Muscle of leg (tissue), 11 donors: ENCODE data around the gene LYPLAL1. TPM values are rescaled to one million over a fixed set of nuclear protein-coding genes. Genes with fewer than 3 reads are reported as not detected.

ENCODE experiments used
- DNase-seq: peaks from one replicate; pipeline ENCODE4 v3.0.0; 2013
- H3K27ac ChIP-seq: one replicate; pipeline ENCODE4 v1.5.1; 2013; ENCODE audit warnings: mild to moderate bottlenecking, low read length, control low read depth
- H3K27me3 ChIP-seq: one replicate; pipeline ENCODE4 v1.6.1; 2013; ENCODE audit warnings: low read length; ENCODE audit not compliant: control insufficient read depth, insufficient read depth
- H3K36me3 ChIP-seq: one replicate; pipeline ENCODE4 v1.6.1; 2013; ENCODE audit warnings: low read length; ENCODE audit not compliant: control insufficient read depth, insufficient read depth
- H3K4me1 ChIP-seq: one replicate; pipeline ENCODE4 v1.6.1; 2013; ENCODE audit warnings: low read length; ENCODE audit not compliant: control insufficient read depth, insufficient read depth
- H3K4me3 ChIP-seq: one replicate; pipeline ENCODE4 v1.5.1; 2013; ENCODE audit warnings: low read length, control low read depth
- H3K9me3 ChIP-seq: replicated peaks from 2 replicates; pipeline ENCODE4 v1.6.1; 2013; ENCODE audit warnings: low read depth, low read length; ENCODE audit not compliant: control insufficient read depth
- WGBS: methylation state at CpG from one replicate; pipeline ENCODE4 v1.1.5; 2013; ENCODE audit warnings: missing lambda C conversion rate; ENCODE audit not compliant: insufficient coverage; 5-methylcytosine and 5-hydroxymethylcytosine counted together
- polyA plus RNA-seq, 8 donors: library from polyadenylated mRNA; unstranded; fragments of 120-200 nt; gene quantifications; one replicate each; pipeline versions ENCODE4 v1.2.1 to v1.2.3, GENCODE V29; 2013; ENCODE audit warnings: inconsistent platforms in 1 of 8, low replicate concordance in 1 of 8; ENCODE audit not compliant: insufficient read length in 8 of 8, insufficient read depth in 1 of 8
- total RNA-seq: library from RNA; stranded (reverse); fragments of 120-200 nt; gene quantifications from one replicate; pipeline ENCODE4 v1.2.4, GENCODE V29; 2013

LYPLAL1 gene
- total and polyA plus RNA-seq, 9 donors, result 25.3 to 53.9 (median 29.7) TPM

- DNase-seq, result peak; percentile 29
- no peaks in the 10 kb centered on the region for H3K36me3 ChIP-seq
- H3K27ac ChIP-seq, result no peak overlapping the region
- no peaks in the 10 kb centered on the region for H3K9me3 ChIP-seq
- H3K4me1 ChIP-seq, result peaks cover 2% of the 10 kb centered on the region
- H3K4me3 ChIP-seq, result no peak overlapping the region
- H3K27me3 ChIP-seq, result no peaks in the 10 kb centered on the region
- no CpG with 5 or more reads among the region's 4 CpGs for WGBS
Measured at GRCh38 chr1:219159946-219160645, 13.6 kb upstream of the LYPLAL1 start.

GRCh38 chr1:219160967-219161366, 12.7 kb upstream of the LYPLAL1 start:
- H3K36me3 ChIP-seq, result no peaks in the 10 kb centered on the region
- H3K9me3 ChIP-seq, result no peaks in the 10 kb centered on the region
- DNase-seq, result peak; percentile 78
- peak overlapping the region; percentile 4 for H3K27ac ChIP-seq
- H3K4me3 ChIP-seq, result no peak overlapping the region
- no CpG with 5 or more reads among the region's 2 CpGs for WGBS
- no peaks in the 10 kb centered on the region for H3K4me1 ChIP-seq
- H3K27me3 ChIP-seq, result no peaks in the 10 kb centered on the region

GRCh38 chr1:219161371-219161770, 12.3 kb upstream of the LYPLAL1 start:
- H3K36me3 ChIP-seq, result no peaks in the 10 kb centered on the region
- no peak overlapping the region for H3K4me3 ChIP-seq
- peak overlapping the region; percentile 4 for H3K27ac ChIP-seq
- DNase-seq, result peak; percentile 44
- no peaks in the 10 kb centered on the region for H3K27me3 ChIP-seq
- no CpG with 5 or more reads among the region's 1 CpG for WGBS
- H3K4me1 ChIP-seq, result no peaks in the 10 kb centered on the region
- no peaks in the 10 kb centered on the region for H3K9me3 ChIP-seq

- no peaks in the 10 kb centered on the region for H3K36me3 ChIP-seq
- no peaks in the 10 kb centered on the region for H3K9me3 ChIP-seq
- no peak overlapping the region for H3K4me3 ChIP-seq
- H3K27me3 ChIP-seq, result no peaks in the 10 kb centered on the region
- WGBS, result no CpG with 5 or more reads among the region's 4 CpGs
- DNase-seq, result no peak
- H3K4me1 ChIP-seq, result no peaks in the 10 kb centered on the region
- H3K27ac ChIP-seq, result no peak overlapping the region
Measured at GRCh38 chr1:219163401-219163954, 10.2 kb upstream of the LYPLAL1 start.

- H3K27ac ChIP-seq, result no peak overlapping the region
- H3K9me3 ChIP-seq, result no peaks in the 10 kb centered on the region
- H3K36me3 ChIP-seq, result peaks cover 2% of the 10 kb centered on the region
- peaks cover 8% of the 10 kb centered on the region for H3K4me1 ChIP-seq
- no peak overlapping the region for H3K4me3 ChIP-seq
- H3K27me3 ChIP-seq, result no peaks in the 10 kb centered on the region
- 100% methylated on average over 1 of the region's 1 CpG for WGBS
- no peak for DNase-seq
Measured at GRCh38 chr1:219171192-219171935, 2.3 kb upstream of the LYPLAL1 start.

GRCh38 chr1:219172821-219173220, 857 bp upstream of the LYPLAL1 start:
- DNase-seq, result no peak
- no peak overlapping the region for H3K4me3 ChIP-seq
- no CpG with 5 or more reads among the region's 2 CpGs for WGBS
- peaks cover 2% of the 10 kb centered on the region for H3K36me3 ChIP-seq
- peaks cover 11% of the 10 kb centered on the region for H3K4me1 ChIP-seq
- no peaks in the 10 kb centered on the region for H3K27me3 ChIP-seq
- H3K27ac ChIP-seq, result no peak overlapping the region
- H3K9me3 ChIP-seq, result no peaks in the 10 kb centered on the region

- H3K36me3 ChIP-seq, result peaks cover 2% of the 10 kb centered on the region
- H3K4me1 ChIP-seq, result peaks cover 11% of the 10 kb centered on the region
- H3K27ac ChIP-seq, result peak overlapping the region; percentile 96
- H3K4me3 ChIP-seq, result peak overlapping the region; percentile 86
- DNase-seq, result no peak
- H3K27me3 ChIP-seq, result no peaks in the 10 kb centered on the region
- WGBS, result 0% methylated on average over 2 of the region's 6 CpGs
- H3K9me3 ChIP-seq, result no peaks in the 10 kb centered on the region
Measured at GRCh38 chr1:219173434-219173757, 282 bp upstream of the LYPLAL1 start.

GRCh38 chr1:219174460-219175211, 958 bp downstream of the LYPLAL1 start:
- Histone ChIP-seq H3K4me3 (peak overlapping the region; percentile 86), H3K27ac (peak overlapping the region; percentile 96), H3K36me3 (peaks cover 3% of the 10 kb centered on the region), H3K9me3 (no peaks in the 10 kb centered on the region), H3K27me3 (no peaks in the 10 kb centered on the region), H3K4me1 (peaks cover 11% of the 10 kb centered on the region)
- peak; percentile 78 for DNase-seq
- 44% methylated on average over 7 of the region's 11 CpGs for WGBS

- H3K9me3 ChIP-seq, result no peaks in the 10 kb centered on the region
- peak overlapping the region; percentile 96 for H3K27ac ChIP-seq
- H3K4me1 ChIP-seq, result peaks cover 11% of the 10 kb centered on the region
- peaks cover 7% of the 10 kb centered on the region for H3K36me3 ChIP-seq
- H3K27me3 ChIP-seq, result no peaks in the 10 kb centered on the region
- WGBS, result 100% methylated on average over 2 of the region's 3 CpGs
- H3K4me3 ChIP-seq, result peak overlapping the region; percentile 86
- peak; percentile 38 for DNase-seq
Measured at GRCh38 chr1:219175212-219175564, 1.5 kb downstream of the LYPLAL1 start.

- 100% methylated on average over 3 of the region's 4 CpGs for WGBS
- Histone ChIP-seq H3K4me1 (peaks cover 11% of the 10 kb centered on the region), H3K36me3 (peaks cover 8% of the 10 kb centered on the region), H3K4me3 (no peak overlapping the region), H3K27me3 (no peaks in the 10 kb centered on the region), H3K27ac (no peak overlapping the region), H3K9me3 (no peaks in the 10 kb centered on the region)
- DNase-seq, result no peak
Measured at GRCh38 chr1:219176168-219176567, 2.5 kb downstream of the LYPLAL1 start.
